ENCODE measurements around the gene SBF2. TPM values are rescaled to one million over a fixed set of nuclear protein-coding genes. Genes with fewer than 3 reads are reported as not detected.
"Not testable (repeated sequence)": the region's sequence is repeated elsewhere in the genome, so short reads cannot be mapped to it uniquely, and the experiment has no call there.

The SBF2 gene
- total RNA-seq, 2 experiments from 2014 or later: 7.0 to 7.1 TPM

GRCh38 chr11:9957072-9957471 is 336.9 kb downstream of the SBF2 start:
- Mint-ChIP-seq H3K36me3 (peaks cover 4% of the 10 kb centered on the region), H3K9me3 (no peaks in the 10 kb centered on the region), H3K4me1 (ENCODE audit: low read depth) (no peaks in the 10 kb centered on the region), H3K27me3 (no peaks in the 10 kb centered on the region), H3K27ac (no peak overlapping the region), H3K4me3 (no peak overlapping the region)
- intact Hi-C loops (cut with micrococcal nuclease): no loop called here
- ChIA-PET CTCF (no interaction called here), POLR2A (no interaction called here)
- no peak for DNase-seq

GRCh38 chr11:9956483-9956882 is 337.5 kb downstream of the SBF2 start:
- Mint-ChIP-seq H3K4me3 (no peak overlapping the region), H3K27ac (no peak overlapping the region), H3K36me3 (peaks cover 4% of the 10 kb centered on the region), H3K27me3 (no peaks in the 10 kb centered on the region), H3K9me3 (no peaks in the 10 kb centered on the region), H3K4me1 (ENCODE audit: low read depth) (no peaks in the 10 kb centered on the region)
- POLR2A ChIA-PET: no interaction called here
- intact Hi-C loops (cut with micrococcal nuclease): no loop called here
- CTCF ChIA-PET: interaction anchor here (1.1 kb wide), 1 partner anchor 16 kb away, joined by 3 read pairs; no protein-coding TSS in a partner anchor
- DNase-seq: no peak

- no peak overlapping the region for H3K4me3 Mint-ChIP-seq
- no peak overlapping the region for H3K27ac Mint-ChIP-seq
- no peak for DNase-seq
- ChIA-PET POLR2A (no interaction called here), CTCF (interaction anchor here (1.1 kb wide), 1 partner anchor 17 kb away, joined by 3 read pairs; no protein-coding TSS in a partner anchor)
- no peaks in the 10 kb centered on the region for H3K9me3 Mint-ChIP-seq
- no peaks in the 10 kb centered on the region for H3K4me1 Mint-ChIP-seq (ENCODE audit: low read depth)
- peaks cover 4% of the 10 kb centered on the region for H3K36me3 Mint-ChIP-seq
- intact Hi-C loops (cut with micrococcal nuclease): no loop called here
- no peaks in the 10 kb centered on the region for H3K27me3 Mint-ChIP-seq
Observed at GRCh38 chr11:9955391-9955790, 338.6 kb downstream of the SBF2 start.

- Mint-ChIP-seq H3K4me3 (no peak overlapping the region), H3K27ac (no peak overlapping the region), H3K27me3 (no peaks in the 10 kb centered on the region), H3K36me3 (no peaks in the 10 kb centered on the region), H3K9me3 (no peaks in the 10 kb centered on the region), H3K4me1 (ENCODE audit: low read depth) (no peaks in the 10 kb centered on the region)
- intact Hi-C loops (cut with micrococcal nuclease): no loop called here
- POLR2A ChIA-PET: no interaction called here
- DNase-seq: no peak
- CTCF ChIA-PET: no interaction called here
Observed at GRCh38 chr11:9953994-9954626, 339.9 kb downstream of the SBF2 start.

GRCh38 chr11:9952511-9953196 is 341.4 kb downstream of the SBF2 start:
- intact Hi-C loops (cut with micrococcal nuclease): no loop called here
- Mint-ChIP-seq H3K27ac (no peak overlapping the region), H3K9me3 (no peaks in the 10 kb centered on the region), H3K4me3 (no peak overlapping the region), H3K4me1 (ENCODE audit: low read depth) (no peaks in the 10 kb centered on the region), H3K27me3 (no peaks in the 10 kb centered on the region), H3K36me3 (no peaks in the 10 kb centered on the region)
- no peak for DNase-seq
- POLR2A ChIA-PET: no interaction called here
- CTCF ChIA-PET: no interaction called here

GRCh38 chr11:9951807-9952206 is 342.2 kb downstream of the SBF2 start:
- H3K27ac Mint-ChIP-seq: no peak overlapping the region
- no peaks in the 10 kb centered on the region for H3K4me1 Mint-ChIP-seq (ENCODE audit: low read depth)
- no peak for DNase-seq
- POLR2A ChIA-PET: no interaction called here
- intact Hi-C loops (cut with micrococcal nuclease): no loop called here
- no peak overlapping the region for H3K4me3 Mint-ChIP-seq
- H3K9me3 Mint-ChIP-seq: no peaks in the 10 kb centered on the region
- H3K36me3 Mint-ChIP-seq: no peaks in the 10 kb centered on the region
- CTCF ChIA-PET: no interaction called here
- no peaks in the 10 kb centered on the region for H3K27me3 Mint-ChIP-seq

- intact Hi-C loops (cut with micrococcal nuclease): no loop called here
- Mint-ChIP-seq H3K27ac (no peak overlapping the region), H3K4me1 (ENCODE audit: low read depth) (no peaks in the 10 kb centered on the region), H3K4me3 (no peak overlapping the region), H3K9me3 (no peaks in the 10 kb centered on the region), H3K36me3 (no peaks in the 10 kb centered on the region), H3K27me3 (no peaks in the 10 kb centered on the region)
- CTCF ChIA-PET: interaction anchor here (0.6 kb wide), 1 partner anchor 18 kb away, joined by 4 read pairs; no protein-coding TSS in a partner anchor
- DNase-seq: no peak
- POLR2A ChIA-PET: no interaction called here
Observed at GRCh38 chr11:9950462-9950861, 343.6 kb downstream of the SBF2 start.

- no peak overlapping the region for H3K27ac Mint-ChIP-seq
- ChIA-PET POLR2A (interaction anchor here (0.6 kb wide), 1 partner anchor 77 kb away, joined by 3 read pairs; no protein-coding TSS in a partner anchor), CTCF (no interaction called here)
Observed at GRCh38 chr11:9947231-9947864, 346.7 kb downstream of the SBF2 start.

GRCh38 chr11:9945680-9946079 is 348.3 kb downstream of the SBF2 start:
- H3K4me3 Mint-ChIP-seq; POLR2A ChIA-PET; H3K27ac Mint-ChIP-seq; DNase-seq; H3K9me3 Mint-ChIP-seq; H3K27me3 Mint-ChIP-seq; intact Hi-C loops (cut with micrococcal nuclease); H3K4me1 Mint-ChIP-seq (ENCODE audit: low read depth); CTCF ChIA-PET; H3K36me3 Mint-ChIP-seq: not testable (repeated sequence)

More at GRCh38 chr11:9947231-9947864, 346.7 kb downstream of the SBF2 start:
- intact Hi-C loops (cut with micrococcal nuclease): no loop called here
- H3K27me3 Mint-ChIP-seq: no peaks in the 10 kb centered on the region
- H3K4me3 Mint-ChIP-seq: no peak overlapping the region
- H3K36me3 Mint-ChIP-seq: no peaks in the 10 kb centered on the region
- H3K4me1 Mint-ChIP-seq (ENCODE audit: low read depth): no peaks in the 10 kb centered on the region
- no peaks in the 10 kb centered on the region for H3K9me3 Mint-ChIP-seq
- no peak for DNase-seq

GRCh38 chr11:9943386-9944110 is 350.5 kb downstream of the SBF2 start:
- ChIA-PET CTCF (no interaction called here), POLR2A (no interaction called here)
- Mint-ChIP-seq H3K36me3 (no peaks in the 10 kb centered on the region), H3K4me3 (no peak overlapping the region), H3K27ac (no peak overlapping the region), H3K27me3 (no peaks in the 10 kb centered on the region), H3K9me3 (no peaks in the 10 kb centered on the region), H3K4me1 (ENCODE audit: low read depth) (no peaks in the 10 kb centered on the region)
- DNase-seq: no peak
- intact Hi-C loops (cut with micrococcal nuclease): no loop called here

GRCh38 chr11:9941991-9942390 is 352.0 kb downstream of the SBF2 start:
- H3K36me3 Mint-ChIP-seq: no peaks in the 10 kb centered on the region
- ChIA-PET POLR2A (no interaction called here), CTCF (interaction anchor here (2.2 kb wide), 1 partner anchor 31 kb away, joined by 7 read pairs; no protein-coding TSS in a partner anchor)
- no peaks in the 10 kb centered on the region for H3K9me3 Mint-ChIP-seq
- H3K27ac Mint-ChIP-seq: no peak overlapping the region
- DNase-seq: no peak
- H3K4me1 Mint-ChIP-seq (ENCODE audit: low read depth): no peaks in the 10 kb centered on the region
- intact Hi-C loops (cut with micrococcal nuclease): no loop called here
- no peak overlapping the region for H3K4me3 Mint-ChIP-seq
- H3K27me3 Mint-ChIP-seq: no peaks in the 10 kb centered on the region

- H3K27me3 Mint-ChIP-seq; H3K36me3 Mint-ChIP-seq; DNase-seq; POLR2A ChIA-PET; H3K4me1 Mint-ChIP-seq (ENCODE audit: low read depth); CTCF ChIA-PET; H3K27ac Mint-ChIP-seq; intact Hi-C loops (cut with micrococcal nuclease); H3K4me3 Mint-ChIP-seq; H3K9me3 Mint-ChIP-seq: not testable (repeated sequence)
Observed at GRCh38 chr11:9939150-9939549, 354.9 kb downstream of the SBF2 start.
